DMS153 (cell line): ENCODE results near the gene RAB32.
"Not testable (repeated sequence)": the region's sequence is repeated elsewhere in the genome, so short reads cannot be mapped to it uniquely, and the experiment has no call there.

Source experiments
- DNase-seq: peaks from one replicate; lab custom pipeline; 2025; lab: John Stamatoyannopoulos, UW

RAB32 gene

GRCh38 chr6:146543211-146543939 is at the start of gene RAB32:
TSS of gene RAB32 (plus strand) at chr6:146543833. CDS start at chr6:146543872, 39 bp downstream.
- no peak for DNase-seq

- DNase-seq, result no peak
Observed at GRCh38 chr6:146498309-146498708, 45.3 kb upstream of the RAB32 start.

GRCh38 chr6:146503096-146503495 is 40.5 kb upstream of the RAB32 start:
- DNase-seq, result no peak

- no peak for DNase-seq
Observed at GRCh38 chr6:146515212-146515611, 28.4 kb upstream of the RAB32 start.

- no peak for DNase-seq
Observed at GRCh38 chr6:146526192-146526591, 17.4 kb upstream of the RAB32 start.

- DNase-seq, result no peak
Observed at GRCh38 chr6:146532702-146533101, 10.9 kb upstream of the RAB32 start.

- DNase-seq, result no peak
Observed at GRCh38 chr6:146542881-146543210, 787 bp upstream of the RAB32 start.

- no peak for DNase-seq
Observed at GRCh38 chr6:146543940-146544615, 445 bp downstream of the RAB32 start.

GRCh38 chr6:146544616-146545182 is 1.1 kb downstream of the RAB32 start:
- no peak for DNase-seq

GRCh38 chr6:146545581-146545980 is 1.9 kb downstream of the RAB32 start:
- no peak for DNase-seq

- no peak for DNase-seq
Observed at GRCh38 chr6:146546443-146547043, 2.9 kb downstream of the RAB32 start.

- no peak for DNase-seq
Observed at GRCh38 chr6:146547889-146548288, 4.3 kb downstream of the RAB32 start.

- DNase-seq, result no peak
Observed at GRCh38 chr6:146548898-146549374, 5.3 kb downstream of the RAB32 start.

- no peak for DNase-seq
Observed at GRCh38 chr6:146550911-146551310, 7.3 kb downstream of the RAB32 start.

- no peak for DNase-seq
Observed at GRCh38 chr6:146551545-146551944, 7.9 kb downstream of the RAB32 start.

GRCh38 chr6:146553377-146554135 is 9.9 kb downstream of the RAB32 start:
- no peak for DNase-seq

GRCh38 chr6:146560607-146561006 is 17.0 kb downstream of the RAB32 start:
- DNase-seq, result no peak

- not testable (repeated sequence) for DNase-seq
Observed at GRCh38 chr6:146566661-146567060, 23.0 kb downstream of the RAB32 start.

- DNase-seq, result not testable (repeated sequence)
Observed at GRCh38 chr6:146568619-146569018, 25.0 kb downstream of the RAB32 start.

GRCh38 chr6:146574211-146574610 is 30.6 kb downstream of the RAB32 start:
- DNase-seq, result no peak

GRCh38 chr6:146578054-146578453 is 34.4 kb downstream of the RAB32 start:
- no peak for DNase-seq

- DNase-seq, result no peak
Observed at GRCh38 chr6:146581968-146582367, 38.3 kb downstream of the RAB32 start.
